Activated CD8-positive, alpha-beta memory T cell treated with anti-CD3 and anti-CD28 coated beads, Interleukin-2, amount 50 U/mL, for 4 hours (primary cell): ENCODE results near the gene CHCHD3.
"Not testable (repeated sequence)": the region's sequence is repeated elsewhere in the genome, so short reads cannot be mapped to it uniquely, and the experiment has no call there.

Experiments
- DNase-seq: peaks from one replicate; pipeline ENCODE4 v3.0.0-alpha.2; 2020

CHCHD3 gene

DNA sequence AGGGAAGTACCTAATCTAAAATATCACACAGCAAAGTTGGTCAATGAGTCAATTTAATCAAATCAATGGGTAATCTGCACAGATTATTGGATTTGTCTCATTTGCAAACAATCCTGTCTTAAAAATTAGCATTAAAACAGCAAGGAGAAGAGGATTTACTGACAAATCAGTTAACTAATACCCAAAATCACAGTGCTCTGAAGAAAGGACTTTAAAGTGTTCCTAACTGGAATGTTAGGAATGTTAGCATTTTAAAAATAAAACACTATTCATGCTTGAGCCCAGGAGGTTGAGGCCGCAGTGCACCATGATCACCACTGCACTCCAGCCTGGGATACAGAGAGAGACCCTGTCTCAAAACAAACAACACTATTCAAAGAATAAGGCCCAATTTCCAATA is 83.1 kb downstream of the CHCHD3 start:
- DNase-seq: no peak

DNA sequence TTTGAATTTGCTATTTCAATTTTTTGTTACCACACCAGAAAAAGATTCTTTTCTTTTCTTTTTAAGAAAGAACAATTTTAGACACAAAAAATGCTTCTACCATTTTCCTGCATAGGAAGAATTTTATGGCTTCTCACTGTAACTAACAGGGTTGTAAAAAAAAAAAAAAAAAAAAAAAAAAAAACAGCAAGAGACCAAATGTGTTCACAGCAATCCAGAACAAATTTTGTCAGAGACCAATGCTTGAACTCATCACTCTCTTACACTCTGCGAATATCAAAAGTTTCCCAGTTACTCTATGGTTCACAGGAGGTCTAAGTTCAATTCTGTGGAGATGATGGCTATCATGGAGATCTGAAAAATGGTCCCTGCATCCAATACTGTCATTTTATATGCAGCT is 84.4 kb downstream of the CHCHD3 start:
- no peak for DNase-seq

DNA sequence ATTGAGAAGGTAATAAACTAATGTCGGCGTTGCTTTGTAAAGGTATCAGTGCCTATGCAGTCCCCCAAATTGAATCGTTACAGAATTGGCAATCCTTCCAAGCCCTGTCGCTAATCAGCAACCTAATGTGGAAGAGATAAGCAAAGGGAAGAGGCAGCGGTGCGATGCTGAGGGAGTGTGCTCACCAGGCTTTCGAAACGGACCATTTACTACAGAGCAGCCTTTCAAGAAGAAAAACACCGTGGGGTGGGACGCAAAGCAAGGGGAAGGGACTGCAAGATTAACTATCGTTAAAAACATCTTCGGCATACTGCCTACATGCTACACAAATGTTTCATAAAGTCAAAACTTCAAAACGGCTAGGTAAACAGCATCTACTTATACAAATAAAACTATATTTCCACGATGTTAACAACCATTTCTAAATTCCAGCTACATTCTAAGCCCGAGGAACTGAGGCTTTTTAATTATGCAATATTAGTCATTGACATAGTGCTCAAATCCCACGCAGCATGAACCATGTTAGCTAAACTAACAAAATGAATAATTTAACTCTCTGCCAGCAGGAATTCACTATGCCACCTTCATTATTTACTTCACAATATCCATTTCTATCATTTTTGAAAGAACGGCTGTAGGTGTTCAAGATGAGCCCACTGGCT is 85.2 kb downstream of the CHCHD3 start:
- no peak for DNase-seq

DNA sequence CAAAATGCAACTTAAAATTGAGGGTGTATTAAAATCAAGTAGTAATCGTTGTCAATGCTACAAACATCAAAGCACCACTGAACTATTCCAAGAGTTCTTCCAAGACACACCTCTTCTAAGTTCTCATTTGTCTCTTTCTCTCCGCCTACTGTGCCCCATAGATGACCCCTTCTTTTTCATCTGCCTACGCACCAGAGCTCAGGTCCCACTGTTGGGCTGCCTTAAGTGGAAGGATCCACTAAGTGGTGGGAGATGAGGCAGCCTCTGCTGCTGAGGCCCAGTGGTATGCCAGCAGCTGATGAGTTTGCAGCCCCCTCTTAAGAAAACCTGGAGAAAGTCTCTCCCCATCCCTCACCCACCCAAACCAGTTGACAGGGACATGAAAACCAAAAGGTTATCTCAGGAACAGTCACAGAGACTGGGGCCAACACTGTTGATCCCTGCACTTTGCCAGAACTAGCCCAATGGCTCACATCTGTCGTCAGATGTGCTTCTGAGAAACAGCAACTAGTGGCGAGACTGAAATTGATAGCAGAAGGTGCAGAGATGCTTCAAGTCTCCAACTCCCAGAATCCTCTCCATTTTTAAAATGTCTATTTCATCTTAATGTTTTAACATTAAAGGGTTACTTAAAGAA is 88.4 kb downstream of the CHCHD3 start:
- no peak for DNase-seq

DNA sequence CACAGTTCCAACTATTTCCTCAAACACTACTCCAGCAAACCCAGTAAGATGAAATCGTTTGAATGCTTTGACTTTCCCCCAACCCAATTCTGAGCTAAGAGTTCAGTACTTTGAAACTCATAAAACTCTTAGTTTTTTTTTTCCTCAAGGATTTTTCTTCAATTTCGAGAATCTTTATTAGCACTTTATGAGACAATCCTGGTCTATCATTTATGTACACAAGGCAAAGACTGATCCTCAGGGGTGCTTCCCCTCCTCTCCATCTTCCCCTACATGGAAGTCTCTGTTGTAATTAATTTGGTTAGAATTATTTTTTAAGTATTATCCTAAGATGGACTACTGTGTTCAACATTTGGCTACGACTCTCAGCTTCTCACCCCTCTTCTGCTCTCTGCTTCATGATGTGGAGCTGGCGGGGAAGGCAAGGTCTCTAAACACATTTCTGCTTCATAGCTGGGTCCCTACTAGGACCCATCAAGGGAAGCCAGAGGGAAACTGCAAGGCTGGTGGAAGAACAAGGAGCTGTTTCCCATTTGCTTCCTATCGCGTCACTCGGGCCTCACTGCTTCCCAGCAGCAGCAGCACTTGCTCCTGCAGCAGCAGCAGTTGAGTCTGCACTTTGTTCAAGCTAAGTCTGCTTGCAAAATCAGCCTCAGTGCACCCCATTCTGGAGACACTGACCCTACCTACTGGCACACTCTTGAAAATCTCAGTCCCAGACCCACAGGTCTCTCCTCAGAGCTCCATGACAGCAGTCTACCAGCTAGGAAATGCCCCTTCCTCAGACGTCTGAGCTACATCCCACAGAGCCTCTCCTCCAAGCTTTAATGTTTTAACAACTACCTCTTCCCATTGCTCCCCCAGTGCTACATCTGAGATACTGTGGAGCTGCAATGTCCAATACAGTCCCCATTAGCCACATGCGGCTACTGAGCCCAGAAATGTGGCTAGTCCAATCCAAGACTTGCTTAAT is 90.0 kb downstream of the CHCHD3 start:
- no peak for DNase-seq

DNA sequence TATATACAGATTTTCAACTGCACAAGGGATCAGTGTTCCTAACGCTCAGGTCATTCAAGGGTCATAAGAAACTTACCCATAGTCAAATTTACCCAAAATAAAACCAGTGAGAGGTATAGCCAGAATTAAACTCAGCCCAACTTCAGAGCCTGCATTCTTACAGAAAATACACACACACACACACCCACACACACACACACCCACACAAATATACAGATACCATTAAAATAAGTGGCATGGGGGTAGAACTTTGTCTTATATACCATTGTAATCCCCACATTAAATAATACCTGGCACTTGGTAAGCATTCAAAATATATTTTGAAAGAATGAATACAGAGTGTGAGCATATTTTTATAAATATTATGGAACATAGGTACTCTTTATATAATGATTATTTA is 93.8 kb downstream of the CHCHD3 start:
- no peak for DNase-seq

DNA sequence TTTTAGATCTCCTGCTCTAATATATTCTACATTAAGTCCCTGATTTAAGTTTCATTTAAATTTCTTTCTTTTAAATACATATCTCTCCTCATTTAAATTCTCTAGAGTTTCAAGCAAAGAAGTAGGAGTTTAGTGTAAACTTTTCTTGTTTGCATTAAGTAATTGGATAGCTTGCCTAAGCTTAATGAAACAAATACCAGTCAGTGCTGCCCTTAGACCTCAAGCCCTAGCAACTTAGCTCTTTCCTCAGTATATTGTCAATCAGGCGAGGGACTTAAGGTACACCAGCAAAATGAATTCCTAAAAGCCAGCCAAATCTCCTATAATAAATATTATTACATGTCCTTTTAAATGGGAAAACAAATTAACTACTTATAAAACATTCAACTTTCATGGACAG is 101.5 kb downstream of the CHCHD3 start:
- DNase-seq: no peak

DNA sequence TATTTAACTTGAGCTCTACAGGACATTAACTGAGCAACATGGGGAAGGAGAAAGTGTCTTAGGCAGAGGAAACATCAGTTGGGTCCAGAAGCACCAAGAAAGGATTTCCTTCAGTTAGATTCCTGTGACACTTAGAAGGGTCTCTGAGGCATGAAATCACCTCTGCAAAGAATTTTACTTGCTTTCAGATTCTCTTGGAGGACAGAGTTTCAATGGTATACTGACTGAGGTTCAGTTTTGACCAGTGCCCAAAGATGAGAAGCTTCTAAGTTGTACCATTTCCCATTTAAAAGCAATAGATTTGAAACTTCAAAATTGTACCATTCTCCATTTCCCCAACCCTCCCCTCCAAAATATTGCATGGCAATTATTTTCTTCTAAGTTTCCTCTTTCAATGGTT is 102.4 kb downstream of the CHCHD3 start:
- DNase-seq: no peak

DNA sequence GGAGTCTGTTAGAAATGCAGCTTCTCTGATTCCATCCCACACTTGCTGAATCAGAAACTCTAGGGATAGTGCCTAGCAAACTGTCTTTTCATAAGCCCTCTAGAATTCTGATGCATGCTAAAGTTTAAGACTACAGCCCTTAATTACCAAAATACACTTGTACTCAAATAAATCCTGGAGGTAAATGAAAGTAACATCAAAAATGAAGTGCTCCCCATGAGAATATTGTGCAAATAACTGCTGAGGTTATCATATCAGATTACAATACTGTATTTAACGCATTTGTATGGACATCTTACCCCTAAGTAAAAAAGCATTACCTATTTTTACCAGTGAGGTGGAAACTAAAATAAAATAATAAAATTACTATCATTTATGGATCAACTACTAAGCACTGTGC is 104.7 kb downstream of the CHCHD3 start:
- no peak for DNase-seq

DNA sequence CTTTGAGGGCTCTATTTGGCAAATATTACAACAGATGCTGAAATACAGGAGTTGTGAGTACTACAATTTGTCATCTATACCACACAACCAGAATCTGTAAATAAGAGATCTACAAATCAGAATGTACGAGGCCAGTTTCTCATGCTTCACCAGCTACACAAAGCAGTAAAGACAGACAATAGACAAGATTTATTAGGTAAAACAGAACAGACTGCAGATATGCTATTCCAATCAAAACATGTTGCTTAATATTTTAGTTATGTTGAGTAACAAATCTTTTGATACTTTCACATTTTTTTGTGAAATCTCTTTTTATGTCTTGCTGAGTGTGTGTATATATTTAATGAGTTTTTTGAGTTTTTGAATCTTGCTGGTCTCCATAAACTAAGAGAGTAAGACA is 109.1 kb downstream of the CHCHD3 start:
- DNase-seq: no peak

DNA sequence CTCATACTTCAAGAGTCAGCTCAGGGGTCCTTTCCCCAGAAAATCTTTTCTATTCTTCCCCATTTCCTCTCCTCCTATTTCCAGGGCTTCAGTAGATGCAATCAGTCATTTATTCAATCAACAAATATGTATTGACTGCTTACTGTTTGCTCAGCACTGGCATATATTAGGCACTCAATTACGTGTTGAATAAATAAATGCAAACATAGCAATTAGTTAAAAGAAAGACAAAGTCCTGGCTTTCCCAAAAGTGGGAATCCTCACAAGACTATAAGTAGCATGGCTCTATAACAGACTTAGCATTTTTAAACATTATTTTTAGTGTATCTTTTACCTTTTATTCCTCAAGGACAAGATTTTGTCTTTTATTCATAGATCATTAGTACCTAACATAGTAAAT is 111.6 kb downstream of the CHCHD3 start:
- DNase-seq: no peak

DNA sequence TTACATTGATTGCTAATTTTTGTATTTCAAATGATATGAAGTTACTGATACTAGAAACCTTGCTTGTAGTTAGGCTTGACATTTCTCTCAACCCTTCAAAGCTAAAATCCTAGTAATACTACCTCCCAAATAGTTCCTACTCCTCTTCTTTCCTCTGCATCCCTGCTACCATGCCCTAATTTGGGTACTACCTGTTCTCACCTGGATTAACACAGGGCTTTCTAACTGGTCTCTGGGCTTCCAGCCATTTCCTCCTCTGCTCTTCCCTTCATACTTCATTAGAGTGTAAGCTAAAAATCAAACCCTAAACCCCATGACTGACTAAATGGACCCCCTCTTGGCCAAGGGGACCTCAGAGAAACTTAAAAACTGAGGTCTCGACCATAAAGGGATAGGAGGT is 112.4 kb downstream of the CHCHD3 start:
- no peak for DNase-seq

DNA sequence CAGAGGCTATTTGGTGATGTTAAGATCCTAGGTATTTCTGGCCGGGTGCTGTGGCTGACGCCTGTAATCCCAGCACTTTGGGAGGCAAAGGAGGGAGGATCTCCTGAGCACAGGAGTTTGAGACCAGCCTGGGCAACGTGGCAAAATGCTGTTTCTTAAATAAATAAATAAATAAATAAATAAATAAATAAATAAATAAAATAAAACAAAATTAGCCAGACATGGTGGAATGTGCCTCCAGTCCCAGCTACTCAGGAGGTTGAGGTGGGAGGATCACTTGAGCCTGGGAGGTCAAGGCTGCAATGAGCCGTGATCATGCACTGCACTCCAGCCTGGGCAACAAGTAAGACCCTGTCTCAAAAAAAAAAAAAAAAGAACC is 114.4 kb downstream of the CHCHD3 start:
- DNase-seq: not testable (repeated sequence)

DNA sequence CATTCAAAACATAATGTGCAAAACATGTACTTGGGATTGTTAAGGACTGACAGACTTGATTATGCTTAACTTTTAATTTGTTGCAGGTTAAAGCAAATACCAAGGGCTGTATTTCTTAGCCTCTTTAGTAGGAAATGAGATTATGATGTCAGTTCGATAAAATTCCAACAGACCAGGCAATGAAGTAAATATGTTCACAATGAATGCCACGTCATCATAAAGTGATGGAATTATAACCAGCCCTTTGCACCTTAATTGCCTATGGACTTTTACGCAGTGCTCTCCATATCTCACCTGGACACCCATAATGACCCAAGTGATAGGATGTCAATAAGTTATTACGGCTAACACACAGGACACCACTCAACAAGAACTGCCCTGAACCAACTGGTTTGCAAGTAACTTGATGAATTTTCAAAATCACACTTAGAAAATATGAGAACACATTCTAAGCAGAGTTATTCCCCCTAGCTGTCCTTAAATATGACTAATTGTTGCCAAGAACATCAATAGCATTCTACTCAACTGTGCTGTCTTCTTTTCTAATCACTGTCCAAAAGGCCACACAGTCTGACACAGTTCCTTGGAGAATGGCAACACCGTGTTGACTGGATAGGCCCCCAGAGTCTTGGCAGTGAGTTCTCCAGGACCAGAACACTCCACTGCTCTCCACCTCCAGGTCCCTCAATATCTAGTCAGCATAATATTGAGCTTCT is 115.0 kb downstream of the CHCHD3 start:
- DNase-seq: no peak

DNA sequence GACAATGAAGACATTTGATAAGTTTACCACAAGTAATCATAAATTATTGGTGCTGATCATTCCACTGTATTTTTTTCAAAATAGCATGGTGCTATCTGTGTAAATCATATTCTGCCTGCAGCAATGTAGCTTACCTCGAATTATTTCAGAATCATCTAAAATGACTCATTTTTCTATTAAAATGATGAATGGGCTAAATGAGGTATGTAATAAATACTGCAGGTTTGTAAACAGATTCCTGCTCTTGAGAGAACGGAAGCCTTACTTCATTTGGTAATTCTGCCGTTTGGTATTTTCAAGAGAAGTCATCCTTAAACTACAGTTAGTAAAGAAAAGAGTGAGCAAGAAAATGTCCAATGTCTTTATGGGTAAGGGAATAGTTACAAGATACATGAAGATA is 115.9 kb downstream of the CHCHD3 start:
- DNase-seq: no peak

DNA sequence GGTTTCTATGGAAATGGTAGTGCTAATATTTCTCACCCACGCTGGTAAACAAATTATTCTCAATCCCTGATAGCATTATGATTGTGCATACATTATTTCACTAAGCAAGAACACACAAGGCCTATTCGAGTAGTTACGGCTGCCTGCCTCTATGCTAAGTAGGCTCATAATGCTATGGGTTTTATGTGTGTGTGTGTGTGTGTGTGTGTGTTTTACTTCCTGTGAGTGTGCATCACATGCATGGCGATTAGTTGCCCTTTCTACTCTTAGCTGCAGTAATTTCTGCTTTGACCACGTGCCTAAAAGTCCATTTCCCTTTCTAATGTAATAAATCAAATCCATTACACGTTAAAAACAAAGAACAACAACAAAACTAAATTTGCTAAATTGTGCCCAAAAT is 117.0 kb downstream of the CHCHD3 start:
- DNase-seq: no peak

DNA sequence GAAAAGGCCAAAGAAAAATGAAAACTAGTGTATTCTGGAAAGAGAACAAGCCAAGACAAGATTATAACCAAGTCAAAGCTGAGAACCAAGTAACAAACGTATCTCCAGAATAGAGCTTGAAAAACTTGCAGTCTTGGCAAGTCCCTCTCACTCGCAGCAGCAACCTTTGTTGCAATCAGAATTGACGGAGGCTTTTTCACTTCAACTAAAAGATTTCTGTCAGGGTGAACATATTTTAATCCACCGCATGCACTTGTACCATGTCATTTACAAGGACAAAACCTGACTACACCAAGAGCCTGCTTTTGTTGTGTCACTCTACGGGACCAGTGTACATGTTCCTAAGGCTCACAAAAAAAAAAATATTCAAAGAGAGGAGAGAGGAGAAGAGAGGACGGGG is 122.0 kb downstream of the CHCHD3 start:
- no peak for DNase-seq

DNA sequence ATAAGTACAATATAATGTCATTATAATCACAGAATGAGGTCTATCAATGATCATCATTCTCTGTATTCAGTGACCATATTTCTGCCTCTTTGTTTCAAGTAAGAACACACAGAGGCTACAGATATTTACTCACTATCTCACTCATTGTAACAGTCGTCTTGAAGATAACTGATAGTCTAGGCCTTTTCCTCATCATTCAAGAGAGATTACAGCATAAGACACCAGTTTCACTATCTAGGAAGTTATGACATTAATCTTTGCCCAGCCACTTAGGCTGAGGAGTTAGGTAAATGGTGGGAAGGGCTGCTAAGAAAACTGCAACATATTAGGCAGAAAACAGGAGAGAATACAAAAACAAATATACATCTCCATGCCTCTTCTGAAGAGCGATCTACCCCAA is 125.3 kb downstream of the CHCHD3 start:
- DNase-seq: no peak

DNA sequence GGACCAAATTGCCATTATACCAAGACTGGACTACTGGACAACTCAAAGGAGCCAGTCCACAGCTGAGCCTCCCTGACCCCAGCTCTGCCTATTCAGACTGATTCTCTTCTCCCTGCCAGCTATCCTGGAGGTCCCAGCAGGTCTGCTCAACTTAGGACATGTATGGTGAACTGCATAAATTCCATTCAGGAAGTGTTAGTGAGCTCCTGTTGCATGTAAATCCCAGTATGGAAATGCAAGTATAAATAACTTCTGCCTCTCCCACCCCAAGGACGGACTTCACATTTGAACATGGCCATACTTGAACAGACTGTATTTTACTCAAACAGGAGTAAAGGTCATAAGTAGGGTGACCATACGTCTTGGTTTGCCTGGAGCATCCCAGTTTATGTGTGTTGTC is 128.4 kb downstream of the CHCHD3 start:
- DNase-seq: no peak

DNA sequence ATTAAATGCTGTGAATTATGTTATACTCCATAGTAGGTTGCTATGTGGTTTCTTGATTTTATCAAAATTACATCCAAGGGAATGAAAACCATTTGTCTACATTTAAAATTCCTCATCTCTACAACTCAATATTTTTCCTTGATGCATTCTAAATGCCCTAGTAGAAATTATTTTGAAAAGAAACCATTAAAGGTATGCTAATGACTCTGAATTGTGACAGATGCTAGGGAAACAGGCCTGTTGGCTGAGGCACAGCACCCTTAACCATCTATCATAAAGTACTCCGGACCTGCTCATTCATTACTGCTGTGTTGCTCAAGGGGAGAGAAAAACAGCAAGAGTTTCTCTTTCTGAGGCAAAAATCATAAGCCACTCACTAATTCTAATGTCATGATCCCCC is 131.2 kb downstream of the CHCHD3 start:
- no peak for DNase-seq

DNA sequence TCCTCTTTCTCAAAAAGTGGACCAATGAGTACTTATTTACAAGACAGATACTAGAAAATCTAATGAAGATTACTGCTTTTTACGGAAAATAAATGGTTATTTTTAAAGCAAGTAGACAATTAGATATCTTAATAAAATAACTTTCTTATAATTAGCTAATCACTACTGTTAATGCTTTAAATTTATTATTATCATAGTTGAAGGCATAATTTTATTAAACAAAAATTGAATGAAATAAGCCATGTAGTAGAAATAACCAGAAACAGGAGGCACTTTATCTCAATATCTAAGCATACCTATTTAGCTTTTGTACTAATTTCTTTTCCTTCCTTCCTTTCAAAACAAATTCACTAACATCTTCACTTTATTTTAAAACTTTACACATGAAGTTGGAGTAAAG is 134.9 kb downstream of the CHCHD3 start:
- no peak for DNase-seq

DNA sequence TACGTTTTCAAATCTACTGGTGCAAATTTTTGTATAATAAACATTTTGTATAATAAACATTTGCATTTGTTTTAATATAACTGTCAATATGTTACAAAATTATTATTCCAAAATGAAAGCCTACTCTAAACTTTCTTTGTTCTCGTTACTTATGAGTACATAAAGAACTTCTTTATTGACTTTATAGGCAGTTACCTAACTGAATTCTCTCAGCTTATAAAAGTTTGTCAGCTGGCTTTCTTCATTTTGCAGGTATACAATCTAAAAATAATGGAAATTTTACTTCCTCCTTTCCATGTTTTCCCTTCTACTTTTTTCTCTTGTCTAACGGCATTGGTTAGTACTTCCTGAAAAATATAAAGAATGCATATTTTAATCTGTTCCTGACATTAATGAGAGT is 137.1 kb downstream of the CHCHD3 start:
- DNase-seq: no peak

DNA sequence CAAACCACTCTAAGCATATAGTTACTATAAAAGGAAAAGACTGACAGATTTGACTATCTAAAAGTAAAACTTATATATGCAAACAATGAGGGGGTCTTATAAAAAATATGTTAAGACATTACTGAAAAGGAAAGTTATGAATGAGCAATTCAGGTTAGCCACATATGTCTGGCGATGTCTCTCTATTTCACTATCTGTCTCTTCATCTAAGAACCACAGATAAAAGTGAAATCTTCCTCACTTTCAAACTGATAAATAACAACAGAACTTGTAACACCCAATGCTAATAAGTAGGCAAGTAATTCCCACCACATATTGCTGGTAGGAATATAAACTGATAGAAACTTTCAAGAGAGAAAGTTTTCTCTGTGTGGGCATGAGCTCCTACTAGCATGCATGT is 138.2 kb downstream of the CHCHD3 start:
- DNase-seq: no peak
